T-helper 1 cell treated with Interleukin-12 subunit alpha and Interleukin-12 subunit beta and Interleukin-4 antibody, amounts not matched to agents 30 ng/mL and 1 ng/mL, for 36 hours (primary cell): Measurements from ENCODE around the gene TNFRSF6B. TPM values are rescaled to one million over a fixed set of nuclear protein-coding genes. Genes with fewer than 3 reads are reported as not detected.

Experiments
- intact Hi-C: fragments of 100-400 bp; cut with micrococcal nuclease; formaldehyde crosslinking; loops from one replicate; pipeline ENCODE4 v1.15.1; 2024
- total RNA-seq: library from RNA; stranded (reverse); gene quantifications from 2 replicates; pipeline ENCODE4 v1.2.3, GENCODE V29; 2022

TNFRSF6B gene
- total RNA-seq, 1 donor from 2014 or later = not detected

DNA sequence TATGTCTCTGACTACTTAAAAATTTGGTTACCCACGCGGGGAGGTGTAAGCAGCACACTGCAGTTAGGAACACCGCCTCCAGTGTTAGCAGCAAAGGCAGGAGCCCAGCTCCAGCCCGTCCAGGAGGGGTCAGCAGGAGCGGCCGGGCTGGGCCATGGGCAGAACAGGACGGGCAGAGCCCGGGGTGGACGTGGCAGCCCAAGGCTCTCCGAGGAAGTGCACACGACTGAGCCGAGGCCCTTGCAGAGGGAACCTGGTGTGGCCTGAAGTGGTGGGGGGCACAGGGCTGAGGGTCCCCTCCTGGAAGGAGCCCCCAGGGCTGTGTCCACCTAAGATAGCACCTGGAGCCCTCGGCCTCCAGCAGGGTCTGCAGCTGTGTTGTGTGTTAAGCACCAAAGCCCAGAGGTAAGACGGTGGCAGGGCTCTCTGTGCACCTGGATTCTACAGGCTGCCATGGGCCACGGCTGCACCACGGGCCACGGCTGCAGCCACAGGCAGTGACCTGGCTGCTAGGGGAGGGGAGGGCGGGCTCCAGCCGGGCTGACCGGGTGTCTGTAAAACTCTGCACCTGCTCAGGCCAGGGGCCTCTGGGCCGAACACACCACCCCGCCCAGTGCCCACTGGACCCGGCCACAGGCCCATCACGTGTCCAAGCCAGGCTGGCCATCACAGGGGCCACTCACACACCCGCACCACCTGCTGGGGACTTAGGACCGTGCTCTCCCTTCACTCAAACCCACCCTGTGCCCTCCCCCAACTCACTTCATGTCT, 49.7 kb downstream of the TNFRSF6B start:
- intact Hi-C loops = no loop called here

DNA sequence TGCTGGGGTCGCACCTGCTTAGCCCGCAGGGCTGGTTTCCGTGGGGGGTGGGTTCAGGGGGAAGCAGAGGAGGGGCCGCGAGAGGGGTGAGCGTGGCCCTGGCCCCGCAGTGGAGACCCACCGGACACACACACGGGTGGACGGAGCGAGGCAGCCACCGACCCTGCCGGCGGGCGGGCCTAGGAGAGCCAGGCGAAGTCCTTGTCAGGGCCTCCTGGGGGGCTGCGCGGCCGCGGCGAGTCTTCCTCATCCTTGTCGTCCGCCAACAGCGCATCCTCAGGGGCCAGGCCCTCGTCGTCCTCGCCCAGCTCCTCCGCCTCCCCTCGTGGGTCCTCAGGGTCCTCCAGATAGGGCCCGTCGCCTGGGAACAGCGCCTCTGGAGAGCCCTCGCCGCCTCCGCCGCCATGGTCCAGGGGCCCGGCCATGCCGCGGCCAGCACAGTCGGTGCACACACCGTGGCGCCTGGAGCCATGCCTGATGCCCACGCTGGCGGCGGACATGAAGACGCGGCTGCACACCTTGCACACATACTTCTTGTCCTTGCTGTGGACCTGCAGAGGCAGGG, 50.4 kb downstream of the TNFRSF6B start:
- intact Hi-C loops = no loop called here

DNA sequence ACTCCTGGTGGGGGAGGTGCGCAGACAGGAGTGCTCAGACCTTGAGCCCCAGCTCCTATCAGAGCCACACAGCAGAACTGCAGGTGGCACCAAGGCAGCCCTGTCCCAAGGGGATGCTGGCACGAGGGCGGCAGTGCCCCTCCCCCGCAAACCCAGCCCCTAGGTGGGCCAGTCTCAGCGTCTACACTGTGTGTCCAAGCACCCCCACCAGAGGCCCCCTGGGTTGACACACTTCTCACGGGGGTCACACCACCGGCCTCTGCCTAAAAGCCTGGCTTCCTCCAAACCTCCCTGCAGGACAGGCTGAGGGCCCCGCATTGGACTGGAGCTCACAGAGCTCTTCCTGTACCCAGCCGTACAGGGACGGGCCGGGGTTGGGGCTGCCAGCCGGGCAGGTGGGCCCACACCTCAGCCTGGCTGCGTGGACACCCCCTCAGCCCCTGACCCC, 51.2 kb downstream of the TNFRSF6B start:
- intact Hi-C loops = no loop called here

Other genes with a start within 250 kb of the TNFRSF6B start
- gene KCNQ2, start 224.0 kb upstream of the TNFRSF6B start, total RNA-seq = not detected in 2 replicates
- 1.2 and 1.6 TPM in 2 replicates for gene EEF1A2, start 197.6 kb upstream of the TNFRSF6B start, total RNA-seq
- 137 and 141 TPM in 2 replicates for gene PPDPF, start 175.9 kb upstream of the TNFRSF6B start, total RNA-seq
- 1.2 TPM in 2 replicates for gene PTK6, start 159.3 kb upstream of the TNFRSF6B start, total RNA-seq
- gene SRMS, start 148.9 kb upstream of the TNFRSF6B start, total RNA-seq = not detected in 2 replicates
- 0.27 and 0.49 TPM in 2 replicates for gene FNDC11, start 142.5 kb upstream of the TNFRSF6B start, total RNA-seq
- gene HELZ2, start 122.4 kb upstream of the TNFRSF6B start, total RNA-seq = 118 and 120 TPM in 2 replicates
- 15.5 and 16.8 TPM in 2 replicates for gene GMEB2, start 69.6 kb upstream of the TNFRSF6B start, total RNA-seq
- 14.3 and 15.5 TPM in 2 replicates for gene STMN3, start 43.2 kb upstream of the TNFRSF6B start, total RNA-seq
- 43.1 and 47.5 TPM in 2 replicates for gene RTEL1, start 38.3 kb upstream of the TNFRSF6B start, total RNA-seq
- 67.0 and 74.5 TPM in 2 replicates for gene ARFRP1, start 11.3 kb downstream of the TNFRSF6B start, total RNA-seq
- 46.5 and 50.4 TPM in 2 replicates for gene ZGPAT, start 11.4 kb downstream of the TNFRSF6B start, total RNA-seq
- gene LIME1, start 40.0 kb downstream of the TNFRSF6B start, total RNA-seq = 73.8 and 77.7 TPM in 2 replicates
- 66.1 and 70.4 TPM in 2 replicates for gene SLC2A4RG, start 43.1 kb downstream of the TNFRSF6B start, total RNA-seq
- 0.54 and 0.61 TPM in 2 replicates for gene ZBTB46, start 134.6 kb downstream of the TNFRSF6B start, total RNA-seq
- not detected in 2 replicates for gene ABHD16B, start 164.8 kb downstream of the TNFRSF6B start, total RNA-seq
- gene TPD52L2, start 168.6 kb downstream of the TNFRSF6B start, total RNA-seq = 53.8 and 53.9 TPM in 2 replicates
- 58.3 and 58.4 TPM in 2 replicates for gene DNAJC5, start 198.5 kb downstream of the TNFRSF6B start, total RNA-seq